ENCODE measurements around the gene ATP2A1.
"Not testable (repeated sequence)": the region's sequence is repeated elsewhere in the genome, so short reads cannot be mapped to it uniquely, and the experiment has no call there.

Gene ATP2A1

DNA sequence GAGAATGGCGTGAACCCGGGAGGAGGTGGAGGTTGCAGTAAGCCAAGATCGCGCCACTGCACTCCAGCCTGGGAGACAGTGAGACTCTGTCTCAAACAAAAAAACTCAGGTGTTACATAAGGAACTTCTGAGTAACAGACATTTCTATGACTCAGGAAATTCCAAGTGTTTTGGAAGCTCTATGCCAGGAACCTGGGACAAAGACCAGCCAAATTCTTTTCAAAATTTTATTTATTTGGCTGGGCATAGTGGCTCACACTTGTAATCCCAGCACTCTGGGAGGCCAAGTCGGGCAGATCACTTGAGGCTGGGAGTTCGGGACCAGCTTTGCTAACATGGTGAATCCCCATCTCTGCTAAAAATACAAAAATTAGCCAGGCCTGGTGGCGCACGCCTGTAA is 19.9 kb upstream of the ATP2A1 start:
- TF ChIP-seq Cebpa-rat (IDR thresholded peaks at IDR 0.05), result no peak
- peaks cover 6% of the 10 kb centered on the region; the same call in 1 of the 2 replicates for H3K36me3 ChIP-seq
- H3K9ac ChIP-seq, result no peak overlapping the region
- no peaks in the 10 kb centered on the region for H3K27me3 ChIP-seq
- no peak overlapping the region for H3K4me3 ChIP-seq
- peaks cover 10% of the 10 kb centered on the region for H3K4me1 ChIP-seq
- no peak overlapping the region for H3K27ac ChIP-seq
- no peaks in the 10 kb centered on the region for H3K9me3 ChIP-seq
- H4K20me1 ChIP-seq, result no peaks in the 10 kb centered on the region
- no peak overlapping the region for H3K4me2 ChIP-seq

- H3K27me3 ChIP-seq, result no peaks in the 10 kb centered on the region
- H3K36me3 ChIP-seq, result peaks cover 6% of the 10 kb centered on the region; the same call in 1 of the 2 replicates
- H3K4me3 ChIP-seq, result no peak overlapping the region
- H3K4me1 ChIP-seq, result peaks cover 12% of the 10 kb centered on the region
- no peaks in the 10 kb centered on the region for H3K9me3 ChIP-seq
- H4K20me1 ChIP-seq, result peaks cover 5% of the 10 kb centered on the region
- no peak overlapping the region for H3K9ac ChIP-seq
- H3K27ac ChIP-seq, result no peak overlapping the region
- H3K4me2 ChIP-seq, result no peak overlapping the region
- TF ChIP-seq Cebpa-rat (IDR thresholded peaks at IDR 0.05), result no peak
Observed at GRCh38 chr16:28859326-28859725, 19.0 kb upstream of the ATP2A1 start.

GRCh38 chr16:28863929-28864793 is 14.1 kb upstream of the ATP2A1 start:
- no peak for TF ChIP-seq Cebpa-rat (IDR thresholded peaks at IDR 0.05)
- peak overlapping the region; percentile 96 for H3K27ac ChIP-seq
- peak overlapping the region; percentile 95 for H3K4me2 ChIP-seq
- H3K9me3 ChIP-seq, result no peaks in the 10 kb centered on the region
- H3K9ac ChIP-seq, result peak overlapping the region; percentile 96
- peaks cover 33% of the 10 kb centered on the region for H3K4me1 ChIP-seq
- H3K27me3 ChIP-seq, result no peaks in the 10 kb centered on the region
- H4K20me1 ChIP-seq, result peaks cover 37% of the 10 kb centered on the region
- peaks cover 35% of the 10 kb centered on the region for H3K36me3 ChIP-seq
- peak overlapping the region; percentile 94 for H3K4me3 ChIP-seq

DNA sequence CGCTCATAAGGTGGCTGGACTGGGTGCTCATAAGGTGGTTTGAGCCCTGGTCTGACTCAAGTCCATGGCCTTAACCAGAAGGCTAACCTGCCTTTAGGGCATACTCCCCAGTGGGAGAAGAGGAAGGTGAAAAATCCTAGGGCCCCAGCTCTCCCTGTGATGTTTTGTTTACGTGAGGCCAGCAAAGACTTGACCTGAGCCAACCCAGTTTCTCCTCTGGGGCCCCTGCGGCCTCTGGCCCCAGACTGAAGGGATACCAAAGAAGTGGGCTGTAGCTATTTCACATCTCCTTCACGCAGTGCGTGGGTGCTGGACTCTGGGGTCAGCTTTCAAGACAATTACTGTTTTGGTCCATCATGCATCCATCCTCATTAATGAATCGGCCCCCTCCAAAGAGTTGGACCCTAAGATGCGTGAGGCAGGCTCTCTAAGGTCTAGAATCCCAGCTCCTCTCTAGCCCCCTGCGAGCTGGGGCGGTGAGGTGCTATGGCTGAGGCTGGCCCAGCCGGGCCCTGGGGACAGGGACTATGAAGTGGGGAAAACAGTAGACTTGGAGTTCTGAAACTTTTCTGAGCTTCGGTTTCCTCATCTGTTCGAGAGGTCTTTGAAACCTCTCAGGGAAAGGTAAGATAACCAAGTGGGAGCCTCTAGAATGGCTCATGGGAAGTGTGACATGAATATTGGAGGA is 13.1 kb upstream of the ATP2A1 start:
- Histone ChIP-seq H3K27ac (no peak overlapping the region), H3K9me3 (no peaks in the 10 kb centered on the region), H3K4me3 (peak overlapping the region; percentile 94), H3K4me1 (peaks cover 33% of the 10 kb centered on the region), H3K36me3 (peaks cover 45% of the 10 kb centered on the region), H3K27me3 (no peaks in the 10 kb centered on the region), H3K4me2 (peak overlapping the region; percentile 95), H4K20me1 (peaks cover 41% of the 10 kb centered on the region), H3K9ac (peak overlapping the region; percentile 96)
- no peak for TF ChIP-seq Cebpa-rat (IDR thresholded peaks at IDR 0.05)

GRCh38 chr16:28865722-28866453 is 12.4 kb upstream of the ATP2A1 start:
- Histone ChIP-seq H3K4me3 (no peak overlapping the region), H3K4me1 (peaks cover 33% of the 10 kb centered on the region), H3K27ac (no peak overlapping the region), H3K36me3 (peaks cover 53% of the 10 kb centered on the region), H3K27me3 (no peaks in the 10 kb centered on the region), H3K9ac (peak overlapping the region; percentile 96), H3K4me2 (peak overlapping the region; percentile 95), H4K20me1 (peaks cover 44% of the 10 kb centered on the region), H3K9me3 (no peaks in the 10 kb centered on the region)
- TF ChIP-seq Cebpa-rat (IDR thresholded peaks at IDR 0.05), result no peak

DNA sequence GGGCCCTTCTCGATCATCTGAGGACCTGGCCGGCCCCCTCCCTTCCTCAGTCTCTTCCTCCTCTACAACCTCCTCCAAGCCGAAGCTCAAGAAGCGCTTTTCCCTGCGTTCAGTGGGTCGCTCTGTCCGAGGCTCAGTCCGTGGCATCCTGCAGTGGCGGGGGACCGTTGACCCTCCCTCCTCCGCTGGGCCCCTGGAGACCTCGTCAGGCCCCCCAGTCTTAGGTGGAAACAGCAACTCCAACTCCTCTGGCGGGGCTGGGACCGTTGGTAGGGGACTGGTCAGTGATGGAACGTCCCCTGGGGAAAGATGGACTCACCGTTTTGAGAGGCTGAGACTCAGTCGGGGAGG is 11.9 kb upstream of the ATP2A1 start:
- Histone ChIP-seq H3K4me2 (no peak overlapping the region), H4K20me1 (peaks cover 44% of the 10 kb centered on the region), H3K9ac (no peak overlapping the region), H3K36me3 (peaks cover 58% of the 10 kb centered on the region), H3K27ac (no peak overlapping the region), H3K9me3 (no peaks in the 10 kb centered on the region), H3K27me3 (no peaks in the 10 kb centered on the region), H3K4me1 (peaks cover 33% of the 10 kb centered on the region), H3K4me3 (no peak overlapping the region)
- TF ChIP-seq Cebpa-rat (IDR thresholded peaks at IDR 0.05), result no peak

- no peak for TF ChIP-seq Cebpa-rat (IDR thresholded peaks at IDR 0.05)
- H4K20me1 ChIP-seq, result peaks cover 44% of the 10 kb centered on the region
- H3K36me3 ChIP-seq, result peaks cover 66% of the 10 kb centered on the region
- H3K9ac ChIP-seq, result no peak overlapping the region
- no peaks in the 10 kb centered on the region for H3K9me3 ChIP-seq
- no peak overlapping the region for H3K27ac ChIP-seq
- no peak overlapping the region for H3K4me3 ChIP-seq
- peaks cover 27% of the 10 kb centered on the region for H3K4me1 ChIP-seq
- H3K4me2 ChIP-seq, result no peak overlapping the region
- no peaks in the 10 kb centered on the region for H3K27me3 ChIP-seq
Observed at GRCh38 chr16:28867241-28867640, 11.0 kb upstream of the ATP2A1 start.

DNA sequence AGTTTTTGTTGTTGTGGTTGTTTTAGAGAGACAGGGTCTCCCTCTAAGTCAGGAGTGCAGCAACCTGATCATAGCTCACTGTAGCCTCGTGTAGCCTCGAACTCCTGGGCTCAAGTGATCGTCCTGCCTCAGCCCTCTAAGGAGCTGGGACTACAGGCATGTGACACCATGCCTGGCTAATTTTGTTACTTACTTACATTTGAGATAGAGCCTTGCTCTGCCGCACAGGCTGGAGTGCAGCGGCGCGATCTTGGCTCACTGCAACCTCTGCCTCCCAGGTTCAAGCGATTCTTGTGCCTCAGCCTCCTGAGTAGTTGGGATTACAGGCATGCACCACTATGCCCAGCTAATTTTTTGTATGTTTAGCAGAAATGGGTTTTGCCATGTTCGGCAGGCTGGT is 10.6 kb upstream of the ATP2A1 start:
- H3K9me3 ChIP-seq, H3K4me3 ChIP-seq, H3K4me2 ChIP-seq, H3K9ac ChIP-seq, H3K27me3 ChIP-seq, H3K27ac ChIP-seq: not testable (repeated sequence)
- H3K36me3 ChIP-seq, result peaks cover 70% of the 10 kb centered on the region
- peaks cover 23% of the 10 kb centered on the region for H3K4me1 ChIP-seq
- peaks cover 44% of the 10 kb centered on the region for H4K20me1 ChIP-seq

GRCh38 chr16:28869201-28869600 is 9.1 kb upstream of the ATP2A1 start:
- H3K4me3 ChIP-seq, result no peak overlapping the region
- no peak for TF ChIP-seq Cebpa-rat (IDR thresholded peaks at IDR 0.05)
- H3K27me3 ChIP-seq, result no peaks in the 10 kb centered on the region
- peaks cover 41% of the 10 kb centered on the region for H4K20me1 ChIP-seq
- no peak overlapping the region for H3K9ac ChIP-seq
- H3K4me2 ChIP-seq, result no peak overlapping the region
- H3K27ac ChIP-seq, result no peak overlapping the region
- no peaks in the 10 kb centered on the region for H3K9me3 ChIP-seq
- H3K4me1 ChIP-seq, result peaks cover 25% of the 10 kb centered on the region
- peaks cover 86% of the 10 kb centered on the region for H3K36me3 ChIP-seq

GRCh38 chr16:28872952-28873351 is 5.3 kb upstream of the ATP2A1 start:
- Histone ChIP-seq H3K4me1 (peaks cover 41% of the 10 kb centered on the region), H3K27ac (no peak overlapping the region), H3K4me2 (no peak overlapping the region), H4K20me1 (peaks cover 25% of the 10 kb centered on the region), H3K36me3 (peaks cover 75% of the 10 kb centered on the region), H3K4me3 (no peak overlapping the region), H3K27me3 (no peaks in the 10 kb centered on the region), H3K9ac (no peak overlapping the region), H3K9me3 (no peaks in the 10 kb centered on the region)
- no peak for TF ChIP-seq Cebpa-rat (IDR thresholded peaks at IDR 0.05)
